ENCODE data around the gene CYB5A.

GRCh38 chr18:74268933-74269620 is 22.7 kb downstream of the CYB5A start:
- TF ChIP-seq, protein P1, sequence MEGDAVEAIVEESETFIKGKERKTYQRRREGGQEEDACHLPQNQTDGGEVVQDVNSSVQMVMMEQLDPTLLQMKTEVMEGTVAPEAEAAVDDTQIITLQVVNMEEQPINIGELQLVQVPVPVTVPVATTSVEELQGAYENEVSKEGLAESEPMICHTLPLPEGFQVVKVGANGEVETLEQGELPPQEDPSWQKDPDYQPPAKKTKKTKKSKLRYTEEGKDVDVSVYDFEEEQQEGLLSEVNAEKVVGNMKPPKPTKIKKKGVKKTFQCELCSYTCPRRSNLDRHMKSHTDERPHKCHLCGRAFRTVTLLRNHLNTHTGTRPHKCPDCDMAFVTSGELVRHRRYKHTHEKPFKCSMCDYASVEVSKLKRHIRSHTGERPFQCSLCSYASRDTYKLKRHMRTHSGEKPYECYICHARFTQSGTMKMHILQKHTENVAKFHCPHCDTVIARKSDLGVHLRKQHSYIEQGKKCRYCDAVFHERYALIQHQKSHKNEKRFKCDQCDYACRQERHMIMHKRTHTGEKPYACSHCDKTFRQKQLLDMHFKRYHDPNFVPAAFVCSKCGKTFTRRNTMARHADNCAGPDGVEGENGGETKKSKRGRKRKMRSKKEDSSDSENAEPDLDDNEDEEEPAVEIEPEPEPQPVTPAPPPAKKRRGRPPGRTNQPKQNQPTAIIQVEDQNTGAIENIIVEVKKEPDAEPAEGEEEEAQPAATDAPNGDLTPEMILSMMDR (IDR thresholded peaks at IDR 0.05), result no peak
- TF ChIP-seq POLR2A (IDR thresholded peaks at IDR 0.05), result no peak
